ENCODE measurements around the gene EHMT1.
"Not testable (repeated sequence)": the region's sequence is repeated elsewhere in the genome, so short reads cannot be mapped to it uniquely, and the experiment has no call there.

EHMT1 gene

DNA sequence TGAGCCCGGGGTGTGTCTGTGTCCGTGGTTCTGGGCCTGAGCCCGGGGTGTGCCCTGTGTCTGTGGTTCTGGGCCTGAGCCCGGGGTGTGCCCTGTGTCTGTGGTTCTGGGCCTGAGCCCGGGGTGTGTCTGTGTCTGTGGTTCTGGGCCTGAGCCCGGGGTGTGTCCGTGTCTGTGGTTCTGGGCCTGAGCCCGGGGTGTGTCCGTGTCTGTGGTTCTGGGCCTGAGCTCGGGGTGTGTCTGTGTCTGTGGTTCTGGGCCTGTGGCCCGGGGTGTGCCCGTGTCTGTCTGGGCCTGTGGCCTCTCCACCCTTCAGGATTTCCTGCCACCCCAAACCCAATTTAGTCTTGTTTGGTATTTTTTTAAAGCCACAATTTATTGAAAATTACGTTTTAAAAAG is 104.6 kb downstream of the EHMT1 start:
- DNase-seq, result not testable (repeated sequence)

DNA sequence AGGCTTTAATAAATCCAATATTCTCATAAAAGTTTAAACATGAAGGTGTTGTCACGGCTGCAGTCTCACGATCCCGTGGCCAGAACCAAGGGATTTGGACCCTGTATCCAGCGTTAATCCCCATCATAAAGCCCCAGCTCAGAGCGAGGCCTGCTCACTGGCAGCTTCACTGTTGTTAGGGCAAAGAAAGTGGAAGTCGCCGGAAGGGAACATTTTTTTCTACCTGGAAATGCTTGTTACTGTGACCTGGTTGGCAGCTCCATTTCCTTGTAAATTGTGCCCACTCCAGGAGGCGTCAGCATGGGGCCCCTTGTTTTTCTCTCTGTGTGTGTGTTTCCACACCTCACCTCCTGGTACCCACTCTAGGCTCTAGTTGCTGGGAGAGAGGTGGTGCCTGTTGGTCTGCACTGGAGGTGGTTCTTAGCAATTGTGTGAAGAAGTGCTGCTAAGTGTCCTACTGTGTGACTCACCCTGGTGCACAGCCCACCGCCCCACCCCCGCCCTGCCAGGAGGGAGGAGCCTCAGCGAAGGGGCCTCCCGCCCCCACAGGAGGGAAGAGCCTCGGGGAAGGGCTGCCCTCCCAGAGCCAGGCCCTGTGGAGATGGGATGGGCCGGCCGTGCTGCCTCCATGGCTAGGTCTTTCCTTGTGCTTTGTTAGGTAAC is 105.1 kb downstream of the EHMT1 start:
- no peak for DNase-seq

DNA sequence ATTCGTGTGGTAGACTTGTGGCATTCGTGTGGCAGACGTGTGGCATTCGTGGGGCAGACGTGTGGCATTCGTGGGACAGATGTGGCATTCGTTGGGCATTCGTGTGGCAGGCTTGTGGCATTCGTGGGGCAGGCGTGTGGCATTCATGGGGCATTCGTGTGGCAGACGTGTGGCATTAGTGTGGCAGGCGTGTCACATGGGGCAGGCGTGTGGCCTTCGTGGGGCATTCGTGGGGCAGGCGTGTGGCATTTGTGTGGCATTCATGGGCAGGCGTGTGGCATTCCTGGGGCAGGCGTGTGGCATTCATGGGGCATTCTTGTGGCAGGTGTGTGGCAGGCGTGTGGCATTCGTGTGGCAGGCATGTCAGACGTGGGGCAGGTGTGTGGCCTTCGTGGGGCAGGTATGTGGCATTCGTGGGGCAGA is 106.0 kb downstream of the EHMT1 start:
- DNase-seq, result no peak

DNA sequence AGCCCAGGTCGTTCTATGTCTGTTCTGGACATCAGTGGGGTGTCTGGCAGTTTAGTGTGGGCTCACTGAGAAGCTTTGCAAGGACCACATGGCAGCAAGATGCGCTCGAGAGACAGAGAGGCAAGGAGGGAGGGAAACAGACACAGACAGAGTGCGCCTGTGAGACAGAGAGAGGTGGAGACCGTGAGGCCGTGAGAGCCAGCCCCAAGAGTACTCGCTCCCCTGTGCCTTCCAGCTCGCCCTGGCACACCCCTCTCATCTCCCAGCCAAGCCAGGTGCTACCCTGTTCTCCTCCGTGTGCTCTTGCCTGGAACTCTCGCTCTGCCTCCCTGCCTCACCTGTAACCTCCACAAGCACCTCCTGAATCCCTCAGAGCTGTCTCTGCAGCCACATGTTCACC is 106.8 kb downstream of the EHMT1 start:
- DNase-seq, result no peak

DNA sequence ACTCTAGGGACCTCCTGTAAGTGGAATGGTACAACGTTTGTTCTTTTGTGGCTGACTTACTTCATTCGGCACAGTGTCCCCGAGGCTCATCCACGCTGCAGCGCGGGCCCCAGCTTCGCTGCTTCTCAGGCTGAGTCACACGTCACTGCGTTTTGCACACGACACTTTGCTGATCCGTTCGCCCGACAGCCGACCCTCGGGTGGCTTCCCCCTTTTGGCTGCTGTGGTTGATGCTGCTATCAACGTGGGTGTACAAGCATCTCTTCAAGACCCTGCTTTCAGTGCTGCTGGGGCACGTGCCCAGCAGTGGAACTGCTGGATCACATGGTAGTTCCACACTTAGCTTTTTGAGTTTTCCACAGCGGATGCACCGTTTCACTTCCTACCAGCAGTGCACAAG is 107.5 kb downstream of the EHMT1 start:
- DNase-seq, result not testable (repeated sequence)

DNA sequence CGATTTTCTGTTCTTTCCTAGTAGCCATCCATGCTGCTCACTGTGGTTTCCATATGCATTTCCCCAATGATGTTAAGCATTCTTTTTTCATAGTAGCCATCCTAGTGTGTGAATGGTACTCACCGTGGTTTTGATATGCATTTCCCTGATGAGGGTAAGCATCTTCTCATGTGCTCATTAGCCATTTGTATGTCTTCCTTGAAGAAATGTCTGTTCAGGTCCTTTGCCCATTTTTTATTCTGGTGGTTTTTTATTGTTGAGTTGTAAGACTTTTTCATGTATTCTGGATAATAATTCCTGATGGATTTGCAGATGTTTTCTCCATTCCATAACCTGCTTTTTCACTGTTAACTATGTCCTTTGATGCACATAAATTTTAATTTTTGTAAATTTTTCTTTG is 108.0 kb downstream of the EHMT1 start:
- no peak for DNase-seq

DNA sequence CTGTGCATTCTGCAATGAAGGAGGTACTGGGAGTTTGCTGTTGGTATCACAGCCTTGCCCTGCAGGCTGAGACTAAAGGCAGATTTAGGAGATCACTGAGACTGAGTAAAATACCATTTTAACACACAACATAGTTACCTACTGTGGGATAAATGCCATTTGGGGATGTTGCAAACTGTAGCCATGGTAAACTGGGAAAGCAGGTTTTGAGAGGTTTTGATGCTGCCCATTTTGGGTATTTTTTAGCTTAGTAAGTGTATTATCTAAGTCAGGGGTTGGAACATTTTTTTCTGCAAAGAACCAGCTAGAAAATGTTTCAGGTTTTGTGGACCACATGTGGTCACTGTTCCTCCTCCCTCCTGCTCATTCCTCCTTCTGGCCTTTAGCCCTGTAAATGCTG is 108.9 kb downstream of the EHMT1 start:
- DNase-seq, result no peak

DNA sequence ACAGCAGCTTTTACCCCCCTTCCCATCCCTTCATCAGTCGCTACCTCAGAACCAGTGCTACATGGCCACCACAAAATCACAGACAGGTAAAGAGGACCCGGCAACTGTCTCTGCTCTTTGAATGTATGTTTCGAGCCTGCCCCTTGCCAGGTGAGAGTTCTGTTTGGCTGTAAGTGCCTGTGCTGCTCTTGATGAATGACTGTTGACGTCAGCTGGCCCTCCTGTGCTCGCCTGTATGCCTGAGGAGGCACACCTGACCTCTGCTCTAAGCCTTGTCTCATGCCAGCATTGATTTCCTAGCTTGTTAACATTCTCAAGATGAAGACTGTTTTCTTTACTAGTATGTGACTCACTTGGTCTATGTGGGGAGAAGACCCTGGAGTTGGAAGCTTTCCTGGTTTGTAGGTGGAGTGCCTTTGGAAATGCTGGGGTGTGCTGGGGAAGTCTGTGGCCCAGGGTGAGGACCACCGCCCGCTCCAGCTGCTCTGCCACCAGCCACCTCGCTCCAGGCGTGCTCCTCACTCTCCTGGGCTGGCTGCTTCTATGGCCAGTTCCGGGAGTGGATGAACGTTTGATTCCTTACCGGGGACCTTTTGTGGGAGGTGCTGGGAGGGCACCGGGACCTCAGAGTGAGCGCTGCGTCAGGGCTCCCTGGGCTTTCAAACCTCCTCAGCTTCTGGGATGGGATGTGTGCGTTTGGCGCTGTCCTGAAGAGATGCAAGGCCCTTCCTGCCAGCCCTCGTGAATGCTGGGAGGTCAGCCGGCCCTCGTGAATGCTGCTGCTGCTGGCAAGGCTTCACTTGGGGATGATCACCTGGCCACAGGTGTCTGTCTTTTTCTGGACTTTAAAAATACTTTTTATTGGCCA is 109.9 kb downstream of the EHMT1 start:
- no peak for DNase-seq

DNA sequence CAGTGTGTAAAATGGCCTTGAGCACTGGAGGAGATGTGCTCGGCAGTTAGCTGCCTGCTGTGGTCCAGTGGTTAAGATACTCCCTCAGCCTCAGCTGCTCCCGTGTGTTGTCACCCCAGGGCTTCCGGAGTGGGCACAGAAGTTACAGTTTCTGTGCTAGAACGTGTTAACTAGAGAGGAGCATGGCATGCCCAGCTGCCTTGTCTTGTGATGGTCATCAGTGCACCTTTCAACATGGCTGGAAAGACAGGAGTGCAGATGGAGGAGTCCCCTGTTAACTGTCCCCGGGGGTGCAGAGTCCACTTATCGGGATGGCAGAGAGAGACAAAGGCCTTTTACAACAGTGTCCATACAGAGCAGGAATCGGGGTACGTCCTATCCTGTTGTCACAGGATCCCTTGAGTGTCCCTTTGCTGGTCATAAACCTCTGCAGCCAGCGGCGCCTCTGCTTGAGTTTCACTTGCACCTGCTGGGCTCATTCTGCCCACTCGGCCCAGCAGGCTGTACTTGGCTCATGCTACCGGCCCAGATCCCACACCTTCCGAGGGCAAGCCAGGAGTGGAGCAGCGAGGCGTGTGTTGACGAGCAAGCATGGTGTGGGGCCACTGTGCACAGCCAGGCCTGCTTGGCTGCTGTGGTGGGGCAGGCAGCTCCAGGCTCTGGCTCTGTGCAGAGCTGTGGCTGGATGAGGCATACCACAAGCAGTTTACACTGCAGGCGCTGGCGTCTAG is 112.6 kb downstream of the EHMT1 start:
- no peak for DNase-seq

DNA sequence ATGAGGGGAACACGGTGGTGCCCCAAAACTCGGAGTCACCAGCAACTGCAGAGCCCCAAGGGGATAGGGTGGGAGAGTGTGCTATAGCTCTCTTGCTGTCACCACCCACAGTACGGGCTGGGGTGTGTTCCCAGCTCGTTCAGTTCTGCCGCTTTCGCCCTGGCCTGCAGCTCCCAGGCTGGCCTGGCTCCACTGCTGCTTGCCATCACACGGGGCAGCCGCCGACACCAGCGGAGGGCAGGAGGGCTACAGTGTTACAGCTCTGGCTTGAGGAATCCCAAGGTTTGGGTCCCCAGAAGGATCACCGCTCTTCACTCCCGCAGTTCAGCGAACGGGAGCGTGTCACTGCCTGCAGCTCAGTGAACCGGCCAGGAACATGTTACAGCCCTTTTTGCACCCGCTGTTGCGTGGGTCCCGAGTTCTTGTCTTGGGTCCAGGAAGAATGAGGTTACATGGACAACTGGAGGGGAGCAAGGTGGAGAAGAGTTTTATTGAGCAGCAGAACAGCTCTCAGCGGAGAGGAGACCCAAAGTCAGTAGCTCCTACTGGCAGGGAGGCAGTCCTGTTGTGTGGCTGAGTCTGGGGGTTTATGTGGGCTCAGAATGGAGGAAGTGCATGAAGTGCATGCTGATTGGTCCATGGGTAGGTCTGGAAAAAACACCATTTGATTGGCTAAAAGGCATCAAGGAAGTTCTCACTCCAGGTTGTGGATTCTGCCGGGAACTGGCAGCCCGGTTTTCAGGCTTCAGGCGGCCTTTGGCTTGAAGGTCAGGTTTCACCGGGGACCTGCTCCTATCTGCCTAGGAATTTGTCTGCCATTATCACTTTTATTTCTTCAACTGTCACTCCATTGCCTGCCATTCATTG is 113.4 kb downstream of the EHMT1 start:
- DNase-seq, result no peak

DNA sequence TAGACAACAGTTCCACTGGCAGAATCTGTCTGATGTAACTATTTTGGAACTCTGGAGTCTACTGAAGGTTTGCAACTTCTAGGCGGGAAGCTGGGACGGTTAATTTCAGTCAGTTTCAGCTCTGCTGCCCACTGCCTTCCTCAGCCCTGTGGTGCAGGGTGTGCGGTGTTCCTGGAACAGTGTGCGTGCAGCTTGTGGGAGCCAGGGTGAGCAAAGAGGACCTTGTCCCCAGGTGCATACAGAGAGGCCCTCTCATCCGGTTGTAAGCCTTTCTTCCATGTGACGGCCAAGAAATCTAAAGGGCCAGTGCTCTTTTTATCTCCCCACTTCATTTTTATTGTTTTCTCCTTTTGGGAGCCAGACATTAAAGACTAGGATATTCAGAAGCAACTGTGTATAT is 114.6 kb downstream of the EHMT1 start:
- no peak for DNase-seq

DNA sequence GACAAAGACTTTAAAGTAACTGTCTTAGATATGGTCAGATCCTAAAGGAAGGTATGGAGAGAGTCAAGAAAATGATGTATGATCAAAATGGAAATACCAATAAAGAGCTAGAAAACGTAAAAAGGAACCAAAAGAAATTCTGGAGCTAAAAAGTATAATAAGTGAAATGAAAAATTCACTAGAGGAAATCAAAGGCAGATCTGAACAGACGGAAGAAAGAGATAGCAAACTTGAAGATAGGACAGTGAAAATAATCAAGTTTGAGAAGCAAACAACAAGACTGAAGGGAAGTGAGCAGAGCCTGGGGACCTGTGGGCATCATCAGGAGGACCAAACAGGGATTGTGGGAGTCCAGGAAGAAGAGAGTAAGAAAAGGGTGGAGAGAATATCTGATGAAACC is 115.4 kb downstream of the EHMT1 start:
- no peak for DNase-seq

DNA sequence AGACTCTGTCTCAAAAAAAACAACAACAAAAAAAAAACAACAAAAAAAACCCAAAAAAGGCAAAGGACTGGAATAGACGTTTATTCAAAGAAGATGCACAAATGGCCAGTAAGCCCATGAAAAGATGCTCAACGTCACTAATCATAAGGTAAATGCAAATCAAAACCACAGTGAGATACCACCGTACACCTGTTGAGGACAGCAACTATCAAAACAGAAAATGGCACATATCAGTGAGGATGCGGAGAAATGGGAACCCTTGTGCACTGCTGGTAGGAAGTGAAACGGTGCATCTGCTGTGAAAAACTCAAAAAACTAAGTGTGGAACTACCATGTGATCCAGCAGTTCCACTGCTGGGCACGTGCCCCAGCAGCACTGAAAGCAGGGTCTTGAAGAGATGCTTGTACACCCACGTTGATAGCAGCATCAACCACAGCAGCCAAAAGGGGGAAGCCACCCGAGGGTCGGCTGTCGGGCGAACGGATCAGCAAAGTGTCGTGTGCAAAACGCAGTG is 119.4 kb downstream of the EHMT1 start:
- DNase-seq, result not testable (repeated sequence)

DNA sequence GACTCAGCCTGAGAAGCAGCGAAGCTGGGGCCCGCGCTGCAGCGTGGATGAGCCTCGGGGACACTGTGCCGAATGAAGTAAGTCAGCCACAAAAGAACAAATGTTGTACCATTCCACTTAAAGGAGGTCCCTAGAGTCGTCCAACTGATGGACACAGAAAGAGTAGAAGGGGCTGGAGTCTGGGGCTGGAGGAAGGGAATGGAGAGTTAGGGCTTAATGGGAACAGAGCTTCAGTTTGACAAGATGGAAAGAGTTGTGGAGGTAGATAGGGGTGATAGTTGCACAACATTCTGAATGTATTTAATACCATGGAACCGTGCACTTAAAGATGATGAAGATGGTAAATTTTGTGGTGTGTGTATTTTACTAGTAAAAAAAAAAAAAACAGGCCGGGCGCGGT is 119.9 kb downstream of the EHMT1 start:
- DNase-seq, result no peak

DNA sequence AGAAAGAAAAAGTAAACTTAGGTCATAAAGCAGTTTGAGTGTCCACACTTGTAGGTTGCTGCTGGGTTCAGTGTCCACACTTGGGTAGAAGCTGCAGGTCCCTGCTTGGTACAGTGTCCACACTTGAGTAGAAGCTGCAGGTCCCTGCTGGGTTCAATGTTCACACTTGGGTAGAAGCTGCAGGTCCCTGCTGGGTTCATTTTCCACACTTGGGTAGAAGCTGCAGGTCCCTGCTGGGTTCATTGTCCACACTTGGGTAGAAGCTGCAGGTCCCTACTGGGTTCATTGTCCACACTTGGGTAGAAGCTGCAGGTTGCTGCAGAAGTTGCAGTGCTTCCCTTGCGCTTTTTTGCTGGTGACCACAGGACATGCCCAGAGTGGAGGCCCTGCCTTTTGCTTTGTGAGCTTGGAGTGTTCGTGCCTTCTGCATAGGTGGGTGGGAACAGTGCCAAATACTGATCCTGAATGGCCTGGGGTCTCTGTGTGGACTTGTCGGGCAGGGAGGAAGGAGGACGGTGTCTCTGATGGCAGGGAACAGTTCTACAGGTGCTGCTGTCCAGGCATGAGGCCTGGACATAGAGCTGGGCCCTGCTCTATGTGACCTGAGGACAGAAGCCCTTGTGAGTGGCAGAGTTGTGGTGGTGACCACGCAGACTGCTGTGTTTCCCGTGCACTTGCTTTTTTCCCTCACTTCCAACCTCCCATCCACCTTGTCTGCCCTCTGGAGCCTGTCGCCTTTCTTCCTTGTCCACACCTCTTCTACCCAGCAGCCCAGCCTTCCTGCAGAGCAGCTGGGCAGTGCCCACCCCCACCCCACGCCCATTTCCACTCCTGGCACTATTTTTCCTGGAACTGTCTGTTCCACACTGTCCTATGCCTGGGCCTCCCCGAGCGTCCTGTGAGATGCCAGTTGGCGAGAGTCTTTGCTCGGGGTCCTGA is 120.8 kb downstream of the EHMT1 start:
- DNase-seq, result no peak

DNA sequence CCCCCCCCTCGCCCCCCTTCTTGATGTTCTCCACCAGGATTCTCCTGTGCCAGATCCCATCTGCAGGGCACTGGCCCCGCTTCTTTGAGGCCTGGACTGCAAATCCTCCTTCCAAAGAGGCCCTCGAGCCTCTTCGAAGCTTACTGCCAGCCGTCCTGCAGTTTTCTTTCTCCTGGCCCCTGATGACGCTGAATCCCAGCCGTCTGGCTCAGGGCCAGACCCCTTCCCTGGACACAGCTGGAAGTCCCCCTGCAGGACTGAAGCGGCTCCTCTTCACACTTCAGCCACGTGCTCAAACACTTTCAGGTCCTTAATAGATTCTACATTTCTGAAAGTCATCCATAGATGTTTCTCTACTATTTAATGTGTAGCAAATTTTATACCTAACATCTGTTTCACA is 121.5 kb downstream of the EHMT1 start:
- DNase-seq, result no peak

DNA sequence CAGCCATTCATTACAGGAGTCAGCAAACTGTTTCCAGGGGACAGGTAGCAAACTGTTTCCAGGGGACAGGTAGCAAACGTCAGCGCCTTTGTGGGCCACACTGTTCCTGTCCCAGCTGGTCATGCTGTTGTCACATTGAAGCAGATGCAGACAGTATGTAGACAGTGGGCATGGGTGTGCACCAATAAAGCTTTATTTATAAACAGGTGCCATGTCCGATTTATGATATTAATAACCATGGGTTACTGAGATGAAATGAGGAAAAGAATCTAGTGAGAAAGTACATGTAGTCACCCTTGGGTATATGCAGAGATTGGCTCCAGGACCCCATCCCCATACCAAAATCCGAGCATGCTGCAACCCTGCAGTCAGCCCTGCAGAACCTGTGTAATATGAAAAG is 122.5 kb downstream of the EHMT1 start:
- no peak for DNase-seq

DNA sequence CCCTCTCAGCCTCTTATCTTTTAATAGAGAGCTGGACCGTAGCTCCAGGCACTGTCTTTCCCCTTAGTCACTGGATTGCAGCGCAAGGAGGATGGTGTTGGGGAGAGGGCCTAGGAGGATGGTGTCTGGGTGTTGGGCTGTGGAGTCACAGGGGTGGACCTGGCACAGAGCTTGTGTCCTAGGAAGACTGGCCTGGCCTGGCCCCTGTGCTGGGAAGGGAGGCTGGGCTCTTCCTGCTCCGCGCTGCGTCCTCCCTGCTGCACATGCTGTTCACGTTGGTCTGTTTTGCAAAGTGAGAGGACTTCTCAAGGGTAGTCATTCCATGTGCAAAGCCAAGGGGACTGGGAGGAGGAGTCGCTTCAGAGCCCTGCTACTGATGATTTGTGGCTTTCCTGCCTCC is 123.9 kb downstream of the EHMT1 start:
- no peak for DNase-seq

DNA sequence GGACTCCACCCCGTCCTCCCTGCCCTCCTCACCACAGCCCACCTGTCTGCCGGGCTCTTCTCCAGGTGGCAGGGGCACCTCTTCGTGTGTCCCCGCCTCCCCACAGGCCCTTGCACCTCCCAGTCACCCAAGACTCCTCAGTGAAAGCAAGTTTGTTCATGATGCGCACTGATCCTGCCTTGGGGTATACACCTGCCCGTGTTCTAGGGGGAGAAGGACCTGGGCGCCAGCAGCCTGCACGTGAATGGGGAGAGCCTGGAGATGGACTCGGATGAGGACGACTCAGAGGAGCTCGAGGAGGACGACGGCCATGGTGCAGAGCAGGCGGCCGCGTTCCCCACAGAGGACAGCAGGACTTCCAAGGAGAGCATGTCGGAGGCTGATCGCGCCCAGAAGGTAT is 124.9 kb downstream of the EHMT1 start:
- DNase-seq, result no peak

DNA sequence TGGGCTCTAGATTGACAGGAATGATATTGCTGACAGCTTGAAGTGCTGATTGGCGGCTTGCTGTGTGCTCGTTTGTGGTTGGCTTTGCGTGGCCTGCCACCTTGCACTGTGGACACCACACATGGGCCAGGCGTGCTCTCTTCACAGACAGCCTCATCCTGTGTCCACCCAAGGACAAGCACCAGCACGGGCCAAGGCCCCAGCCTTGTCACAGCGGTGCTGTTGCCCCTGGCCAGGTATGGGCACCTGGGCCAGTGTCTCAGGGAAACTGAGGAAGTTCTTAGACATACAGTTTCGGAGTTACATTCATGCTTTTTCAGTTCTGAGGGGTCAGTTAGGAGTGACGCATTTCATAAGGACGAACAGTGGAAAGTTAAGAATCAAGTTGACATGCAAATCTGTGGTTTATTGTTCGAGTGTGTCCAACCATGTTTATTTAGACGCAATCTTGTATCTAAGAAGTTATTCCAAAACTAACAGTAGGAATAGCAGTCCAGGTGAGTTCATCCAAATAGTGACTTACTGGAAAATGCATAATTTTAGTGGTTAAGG is 125.9 kb downstream of the EHMT1 start:
- no peak for DNase-seq

DNA sequence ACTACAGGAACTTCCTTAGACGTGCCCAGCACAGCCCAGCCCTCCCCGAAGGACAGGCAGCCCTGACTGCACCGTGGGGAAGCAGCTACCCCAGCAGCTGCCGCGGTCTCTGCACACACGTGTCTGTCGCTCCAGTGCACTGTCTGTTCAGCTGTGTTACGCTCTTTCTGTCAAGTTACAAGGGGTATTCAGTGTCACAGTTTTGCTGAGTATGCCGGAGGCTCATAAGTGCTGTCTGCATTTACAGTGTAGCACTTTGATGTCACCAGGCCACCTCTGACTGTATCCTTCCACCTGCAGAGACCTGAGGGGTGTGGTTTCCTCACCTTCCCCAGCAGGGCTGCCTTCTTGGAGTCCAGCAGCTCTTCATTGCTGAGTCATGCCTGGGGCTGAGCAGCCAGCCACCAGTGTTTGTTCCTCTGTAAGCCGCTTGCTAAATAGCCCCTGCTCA is 126.8 kb downstream of the EHMT1 start:
- DNase-seq, result no peak

All from AML-193 (cell line).